WI38 (cell line): Measurements from ENCODE around the gene BMP6.
"Not testable (repeated sequence)": the region's sequence is repeated elsewhere in the genome, so short reads cannot be mapped to it uniquely, and the experiment has no call there.

Experiments used
- H3K4me3 ChIP-seq: 2 replicates; pipeline ENCODE4 v1.5.1; 2011; ENCODE audit warnings: low read depth, mild to moderate bottlenecking, control low read depth, low read length
- TF ChIP-seq, protein P1 (sequence below): IDR thresholded peaks from 2 replicates; pipeline ENCODE4 v1.5.1; 2012; ENCODE audit warnings: low read depth, mild to moderate bottlenecking, control low read depth, low read length

The BMP6 gene

DNA sequence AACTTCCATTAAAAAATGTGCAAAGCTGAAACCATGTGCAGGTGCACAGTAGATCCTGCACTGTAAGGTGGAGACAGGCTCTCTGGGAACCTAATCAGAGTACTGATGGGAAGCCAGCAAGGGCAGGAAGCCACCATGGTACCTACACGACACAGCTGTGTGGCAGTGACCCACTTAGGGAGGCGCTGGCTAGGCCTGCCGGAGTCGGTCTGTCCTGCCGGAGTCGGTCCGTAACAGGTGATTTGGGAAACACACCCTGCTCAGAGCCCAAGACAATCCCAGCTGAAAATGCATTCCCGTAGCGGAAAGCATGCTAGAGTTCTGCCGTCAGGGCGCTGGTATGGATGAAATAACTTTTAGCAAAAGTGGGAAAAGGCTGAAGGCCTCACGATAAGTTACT, 167.4 kb downstream of the BMP6 start:
- no peak overlapping the region for H3K4me3 ChIP-seq

DNA sequence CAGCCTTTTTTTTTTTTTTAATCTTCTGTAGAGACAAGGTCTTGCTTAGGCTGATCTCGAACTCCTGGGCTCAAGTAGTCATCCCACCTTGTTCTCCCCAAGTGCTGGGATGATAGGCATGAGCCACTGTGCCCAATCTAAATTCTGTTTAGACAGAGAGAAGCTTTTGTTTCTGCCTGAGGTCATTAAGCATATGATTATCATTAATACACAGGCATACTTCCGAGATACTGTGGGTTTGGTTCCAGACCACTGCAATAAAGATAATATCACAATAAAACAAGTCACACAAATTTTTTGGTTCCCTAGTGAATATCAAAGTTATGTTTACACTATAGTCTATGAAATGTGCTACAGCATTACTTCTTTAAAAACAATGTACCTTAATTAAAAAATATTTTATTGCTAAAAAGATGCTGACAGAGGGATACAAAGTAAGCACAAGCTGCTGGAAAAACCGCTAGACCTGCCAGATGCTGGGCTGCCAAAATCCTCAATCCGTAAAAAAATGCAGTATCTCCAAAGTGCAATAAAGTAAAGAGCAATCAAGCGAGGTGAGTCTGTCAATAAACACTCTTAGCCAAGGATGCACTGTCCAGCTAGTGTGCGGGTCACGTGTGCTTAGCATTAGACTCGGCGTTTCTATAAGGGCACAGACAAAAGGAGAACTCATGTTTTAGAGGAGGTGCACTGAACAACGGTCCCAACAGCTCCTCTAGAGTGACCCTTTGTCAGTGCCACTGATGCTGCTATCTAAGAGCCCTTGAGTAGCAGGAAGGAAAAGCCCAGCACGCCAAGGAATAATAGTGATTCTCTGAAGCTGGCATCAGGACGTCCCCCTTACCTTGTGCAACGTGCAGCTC, 168.6 kb downstream of the BMP6 start:
- H3K4me3 ChIP-seq, result no peak overlapping the region
- TF ChIP-seq, protein P1, sequence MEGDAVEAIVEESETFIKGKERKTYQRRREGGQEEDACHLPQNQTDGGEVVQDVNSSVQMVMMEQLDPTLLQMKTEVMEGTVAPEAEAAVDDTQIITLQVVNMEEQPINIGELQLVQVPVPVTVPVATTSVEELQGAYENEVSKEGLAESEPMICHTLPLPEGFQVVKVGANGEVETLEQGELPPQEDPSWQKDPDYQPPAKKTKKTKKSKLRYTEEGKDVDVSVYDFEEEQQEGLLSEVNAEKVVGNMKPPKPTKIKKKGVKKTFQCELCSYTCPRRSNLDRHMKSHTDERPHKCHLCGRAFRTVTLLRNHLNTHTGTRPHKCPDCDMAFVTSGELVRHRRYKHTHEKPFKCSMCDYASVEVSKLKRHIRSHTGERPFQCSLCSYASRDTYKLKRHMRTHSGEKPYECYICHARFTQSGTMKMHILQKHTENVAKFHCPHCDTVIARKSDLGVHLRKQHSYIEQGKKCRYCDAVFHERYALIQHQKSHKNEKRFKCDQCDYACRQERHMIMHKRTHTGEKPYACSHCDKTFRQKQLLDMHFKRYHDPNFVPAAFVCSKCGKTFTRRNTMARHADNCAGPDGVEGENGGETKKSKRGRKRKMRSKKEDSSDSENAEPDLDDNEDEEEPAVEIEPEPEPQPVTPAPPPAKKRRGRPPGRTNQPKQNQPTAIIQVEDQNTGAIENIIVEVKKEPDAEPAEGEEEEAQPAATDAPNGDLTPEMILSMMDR, result no peak

More for the DNA sequence above, 167.4 kb downstream of the BMP6 start:
- TF ChIP-seq, protein P1, result no peak

DNA sequence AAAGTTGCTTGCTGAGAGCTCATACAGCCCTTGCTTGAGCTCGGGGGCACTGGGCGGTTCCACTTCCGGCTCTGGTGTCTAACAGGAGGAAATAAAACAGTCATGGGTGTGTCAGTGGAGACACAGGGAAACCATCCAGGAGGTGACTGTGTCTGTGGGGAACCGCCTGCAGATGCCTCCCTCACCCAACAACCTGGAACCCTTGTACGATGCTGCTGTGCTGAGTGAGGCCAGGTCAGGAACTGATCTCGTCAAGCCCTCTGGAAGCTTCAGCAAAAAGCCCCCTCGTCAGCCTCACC, 169.2 kb downstream of the BMP6 start:
- H3K4me3 ChIP-seq, result no peak overlapping the region
- TF ChIP-seq, protein P1, result no peak

DNA sequence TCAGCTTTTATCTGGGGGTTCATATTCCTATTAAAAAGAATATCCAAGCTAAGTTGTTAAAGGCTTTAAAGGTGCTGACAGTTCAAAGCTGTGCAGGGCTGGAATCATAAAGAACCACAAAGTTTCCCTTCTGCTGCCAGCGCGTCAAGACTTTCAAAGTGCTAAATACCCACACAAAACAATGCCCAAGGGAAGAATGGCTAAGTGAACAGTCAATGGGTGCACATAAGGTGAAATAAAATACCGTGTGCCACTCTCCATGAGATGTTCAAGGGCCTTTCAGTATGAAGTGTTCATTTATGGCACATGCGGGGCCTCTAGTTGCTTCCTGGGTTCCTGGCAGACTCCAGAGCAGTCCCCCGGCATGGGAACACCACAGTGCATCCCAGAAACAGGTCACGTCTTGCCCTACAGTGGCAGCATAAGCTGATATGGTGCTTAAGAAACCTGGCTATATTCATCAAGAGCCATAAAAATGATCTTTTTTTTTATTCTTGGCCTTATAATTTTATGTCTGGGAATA, 170.6 kb downstream of the BMP6 start:
- TF ChIP-seq, protein P1, result no peak
- H3K4me3 ChIP-seq, result no peak overlapping the region

DNA sequence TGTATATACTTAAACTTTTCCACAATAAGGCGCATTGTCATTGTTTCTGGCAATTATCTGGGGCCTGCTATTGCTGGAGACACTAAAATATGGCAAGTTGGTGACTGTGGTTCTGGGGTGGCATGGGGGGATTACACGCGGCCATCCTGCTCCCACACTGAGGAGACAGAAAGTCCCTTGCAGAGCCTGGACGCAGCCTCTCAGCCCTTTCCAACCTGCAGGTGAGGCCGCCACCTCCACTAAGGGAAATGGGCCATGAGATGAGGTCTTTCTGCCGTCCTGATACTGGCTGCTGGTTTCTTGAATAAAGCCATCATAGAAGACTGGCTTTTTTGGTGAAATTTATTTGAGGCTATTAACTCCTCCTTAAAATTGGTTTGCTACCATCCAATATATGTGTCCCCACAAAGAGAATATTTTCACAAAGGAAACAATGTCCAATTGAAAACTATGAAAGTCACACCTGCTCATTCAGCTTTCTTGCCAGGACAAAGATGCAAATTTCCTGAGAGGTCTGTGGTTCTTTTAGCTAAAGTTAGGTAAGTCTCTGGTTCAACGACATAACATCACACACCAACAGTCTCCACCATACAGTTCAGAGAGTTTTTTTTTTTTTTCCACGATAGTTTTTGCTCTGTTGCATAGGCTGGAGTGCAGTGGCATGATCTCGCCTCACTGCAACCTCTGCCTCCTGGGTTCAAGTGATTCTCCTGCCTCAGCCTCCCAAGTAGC, 171.7 kb downstream of the BMP6 start:
- no peak overlapping the region for H3K4me3 ChIP-seq
- TF ChIP-seq, protein P1, result no peak

DNA sequence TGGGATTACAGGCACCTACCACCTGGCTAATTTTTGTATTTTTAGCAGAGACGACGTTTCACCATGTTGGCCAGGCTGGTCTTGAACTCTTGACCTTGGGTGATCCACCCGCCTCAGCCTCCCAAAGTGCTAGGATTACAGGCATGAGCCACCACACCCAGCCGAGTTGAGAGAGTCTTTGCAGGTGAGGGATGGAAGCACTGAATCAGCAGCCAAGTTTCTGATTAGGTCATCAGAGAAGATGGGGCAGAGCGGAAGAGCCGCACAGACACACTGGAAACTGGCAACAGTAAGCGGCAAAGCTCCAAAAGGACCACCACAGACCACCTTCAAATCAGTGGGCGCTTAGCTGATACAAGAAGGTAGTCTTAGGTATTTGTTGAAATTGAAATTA, 172.3 kb downstream of the BMP6 start:
- H3K4me3 ChIP-seq, result not testable (repeated sequence)

DNA sequence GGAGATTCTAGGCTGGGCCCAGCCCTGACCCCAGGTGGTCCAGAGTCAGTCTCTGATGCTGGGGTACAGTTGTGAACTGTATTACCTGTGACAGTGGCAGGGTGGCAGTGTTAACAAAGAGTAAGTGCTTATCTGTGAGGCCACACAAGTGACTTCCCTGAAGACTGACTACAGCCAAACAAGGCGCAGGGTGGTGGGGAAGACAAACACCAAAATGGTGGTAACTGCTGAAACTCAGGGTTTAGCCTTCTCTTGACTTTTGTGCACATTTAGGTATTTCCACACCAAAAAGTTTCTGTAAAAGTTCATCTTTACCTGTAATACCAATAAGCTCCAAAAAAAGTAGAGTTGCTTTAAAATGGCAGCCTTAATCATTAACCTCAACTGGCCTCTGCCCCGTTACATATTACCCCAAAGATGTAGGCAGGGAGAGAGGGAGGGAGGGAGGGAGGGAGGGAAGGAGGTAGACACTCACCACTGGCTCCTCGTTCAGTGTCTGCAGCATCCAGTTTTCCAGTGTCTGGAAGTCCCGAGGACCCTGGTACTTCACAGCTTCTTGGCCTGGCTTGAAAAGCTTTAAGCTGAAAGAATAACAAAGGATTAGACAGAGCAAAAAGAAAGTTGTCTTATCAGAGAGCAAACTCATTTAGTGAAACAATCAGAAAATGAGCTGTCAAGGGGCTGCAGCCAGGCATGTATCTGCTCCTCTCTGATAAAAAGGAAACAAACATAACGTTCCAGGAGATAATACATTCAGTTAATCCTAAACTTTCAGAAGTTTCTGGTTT, 173.4 kb downstream of the BMP6 start:
- no peak overlapping the region for H3K4me3 ChIP-seq
- TF ChIP-seq, protein P1, result no peak
